Osteoblast (primary cell): Measurements from ENCODE around the gene STPG4. TPM values are rescaled to one million over a fixed set of nuclear protein-coding genes. Genes with fewer than 3 reads are reported as not detected.
"Not testable (repeated sequence)": the region's sequence is repeated elsewhere in the genome, so short reads cannot be mapped to it uniquely, and the experiment has no call there.

Source experiments
- DNase-seq: peaks from one replicate; pipeline ENCODE4 v3.0.0; 2011; ENCODE audit warnings: low spot score, mixed read lengths; ENCODE audit not compliant: insufficient read length; ENCODE audit errors: missing footprints
- H2AFZ ChIP-seq: 2 replicates; pipeline ENCODE4 v1.6.0; 2011; ENCODE audit warnings: mild to moderate bottlenecking, low read length
- H3K27ac ChIP-seq: 2 replicates; pipeline ENCODE4 v1.5.1; 2011; ENCODE audit warnings: mild to moderate bottlenecking, low read depth, low read length, moderate library complexity
- H3K27me3 ChIP-seq: 2 replicates; pipeline ENCODE4 v1.6.0; 2012; ENCODE audit warnings: mild to moderate bottlenecking, control low read depth, inconsistent platforms, low read length, moderate library complexity; ENCODE audit not compliant: insufficient read depth
- H3K36me3 ChIP-seq: 2 replicates; pipeline ENCODE4 v1.5.1; 2011; ENCODE audit warnings: mild to moderate bottlenecking, low read length, control low read depth, moderate library complexity; ENCODE audit not compliant: insufficient read depth
- H3K4me1 ChIP-seq: 2 replicates; pipeline ENCODE4 v1.5.1; 2011; ENCODE audit warnings: mild to moderate bottlenecking, low read length, control low read depth, moderate library complexity; ENCODE audit not compliant: insufficient read depth
- H3K4me2 ChIP-seq: 2 replicates; pipeline ENCODE4 v1.6.0; 2011; ENCODE audit warnings: mild to moderate bottlenecking, low read length; ENCODE audit not compliant: insufficient read depth
- H3K4me3 ChIP-seq: fragments of 200-600 bp; sonication (generic); 3 replicates; pipeline ENCODE4 v1.5.1; 2012; ENCODE audit warnings: mild to moderate bottlenecking, low read length, inconsistent platforms; ENCODE audit not compliant: insufficient read depth
- H3K79me2 ChIP-seq: 2 replicates; pipeline ENCODE4 v1.6.0; 2012; ENCODE audit warnings: mild to moderate bottlenecking, low read length, control low read depth, inconsistent platforms; ENCODE audit not compliant: insufficient read depth
- H3K9me3 ChIP-seq: 2 replicates; pipeline ENCODE4 v1.5.1; 2011; ENCODE audit warnings: low read depth, low read length, control low read depth
- H4K20me1 ChIP-seq: 2 replicates; pipeline ENCODE4 v1.6.0; 2012; ENCODE audit warnings: mild to moderate bottlenecking, low read length, control low read depth; ENCODE audit not compliant: insufficient read depth
- CTCF ChIP-seq: IDR thresholded peaks from 2 replicates; pipeline ENCODE4 v1.5.1; 2011; ENCODE audit warnings: mild to moderate bottlenecking, low read depth, low read length, moderate library complexity; ENCODE audit errors: extremely low read depth
- total RNA-seq: library from RNA; depleted of rRNA; stranded (reverse); fragments of >200 nt; gene quantifications from 2 replicates; pipeline ENCODE4 v1.2.3, GENCODE V29; 2012

STPG4 gene
- total RNA-seq, 1 donor, result 0.72 TPM

DNA sequence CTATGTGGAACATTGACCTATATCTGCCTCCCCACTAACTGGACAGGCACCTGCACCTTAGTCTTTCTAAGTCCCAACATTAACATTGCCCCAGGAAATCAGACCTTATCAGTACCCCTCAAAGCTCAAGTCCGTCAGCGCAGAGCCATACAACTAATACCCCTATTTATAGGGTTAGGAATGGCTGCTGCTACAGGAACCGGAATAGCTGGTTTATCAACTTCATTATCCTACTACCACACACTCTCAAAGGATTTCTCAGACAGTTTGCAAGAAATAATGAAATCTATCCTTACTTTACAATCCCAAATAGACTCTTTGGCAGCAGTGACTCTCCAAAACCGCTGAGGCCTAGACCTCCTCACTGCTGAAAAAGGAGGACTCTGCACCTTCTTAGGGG is 48.9 kb downstream of the STPG4 start:
- DNase-seq, H3K4me1 ChIP-seq, H3K27me3 ChIP-seq, H3K4me2 ChIP-seq, H3K27ac ChIP-seq, H3K36me3 ChIP-seq, H4K20me1 ChIP-seq, H3K79me2 ChIP-seq, H3K4me3 ChIP-seq, H2AFZ ChIP-seq, H3K9me3 ChIP-seq: not testable (repeated sequence)

DNA sequence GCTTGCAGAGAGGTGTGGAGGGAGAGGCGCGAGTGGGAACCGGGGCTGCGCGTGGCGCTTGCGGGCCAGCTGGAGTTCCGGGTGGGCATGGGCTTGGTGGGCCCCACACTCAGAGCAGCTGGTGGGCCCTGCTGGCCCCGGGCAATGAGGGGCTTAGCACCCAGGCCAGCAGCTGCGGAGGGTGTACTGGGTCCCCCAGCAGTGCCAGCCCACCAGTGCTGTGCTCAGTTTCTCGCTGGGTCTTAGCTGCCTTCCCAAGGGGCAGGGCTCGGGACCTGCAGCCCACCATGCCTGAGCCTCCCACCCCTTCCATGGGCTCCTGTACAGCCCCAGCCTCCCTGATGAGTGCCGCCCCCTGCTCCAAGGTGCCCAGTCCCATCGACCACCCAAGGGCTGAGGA is 55.4 kb downstream of the STPG4 start:
- not testable (repeated sequence) for H2AFZ ChIP-seq, H3K36me3 ChIP-seq, H3K4me2 ChIP-seq, H3K27me3 ChIP-seq, H3K4me3 ChIP-seq, H3K9me3 ChIP-seq, H3K27ac ChIP-seq, H4K20me1 ChIP-seq, DNase-seq, H3K4me1 ChIP-seq, H3K79me2 ChIP-seq

GRCh38 chr2:47098953-47099352 is 56.2 kb downstream of the STPG4 start:
- no peak overlapping the region for H3K4me3 ChIP-seq
- no peaks in the 10 kb centered on the region for H3K9me3 ChIP-seq
- no peaks in the 10 kb centered on the region for H4K20me1 ChIP-seq
- H3K27ac ChIP-seq, result no peak overlapping the region
- no peaks in the 10 kb centered on the region for H3K36me3 ChIP-seq
- no peaks in the 10 kb centered on the region for H3K27me3 ChIP-seq
- DNase-seq, result no peak
- no peak overlapping the region for H2AFZ ChIP-seq
- H3K4me2 ChIP-seq, result no peak overlapping the region
- no peaks in the 10 kb centered on the region for H3K79me2 ChIP-seq
- TF ChIP-seq CTCF, result no peak
- peaks cover 11% of the 10 kb centered on the region for H3K4me1 ChIP-seq

- peaks cover 20% of the 10 kb centered on the region for H3K4me1 ChIP-seq
- H3K36me3 ChIP-seq, result no peaks in the 10 kb centered on the region
- no peaks in the 10 kb centered on the region for H3K79me2 ChIP-seq
- H2AFZ ChIP-seq, result no peak overlapping the region
- no peak for TF ChIP-seq CTCF
- H3K9me3 ChIP-seq, result no peaks in the 10 kb centered on the region
- no peaks in the 10 kb centered on the region for H3K27me3 ChIP-seq
- H3K4me3 ChIP-seq, result no peak overlapping the region
- H4K20me1 ChIP-seq, result no peaks in the 10 kb centered on the region
- no peak for DNase-seq
- H3K27ac ChIP-seq, result no peak overlapping the region
- no peak overlapping the region for H3K4me2 ChIP-seq
Observed at GRCh38 chr2:47097563-47097962, 57.5 kb downstream of the STPG4 start.

DNA sequence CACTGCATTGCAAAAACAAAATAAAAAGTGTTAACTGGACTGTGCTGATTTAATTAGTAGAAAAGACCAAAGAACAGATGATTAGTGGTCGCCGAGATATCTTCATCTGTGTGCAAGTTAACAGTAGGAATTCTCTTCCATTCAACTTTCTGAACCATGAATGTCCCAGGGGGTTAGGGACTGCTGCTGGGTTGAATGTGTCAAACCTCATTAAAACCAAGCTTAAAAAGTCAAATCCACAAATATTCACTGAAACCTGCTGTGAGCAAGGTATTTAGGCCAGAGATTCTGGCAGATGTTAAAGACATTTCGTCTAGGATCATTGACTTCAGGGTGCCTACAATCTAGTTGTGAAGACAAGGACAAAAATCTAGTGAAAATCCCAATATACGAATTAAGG is 58.7 kb downstream of the STPG4 start:
- no peaks in the 10 kb centered on the region for H3K36me3 ChIP-seq
- DNase-seq, result peak; percentile 65
- H3K27ac ChIP-seq, result no peak overlapping the region
- no peaks in the 10 kb centered on the region for H3K27me3 ChIP-seq
- no peak overlapping the region for H3K4me2 ChIP-seq
- TF ChIP-seq CTCF, result no peak
- peaks cover 24% of the 10 kb centered on the region for H3K4me1 ChIP-seq
- no peaks in the 10 kb centered on the region for H3K79me2 ChIP-seq
- H3K4me3 ChIP-seq, result no peak overlapping the region
- no peaks in the 10 kb centered on the region for H4K20me1 ChIP-seq
- no peaks in the 10 kb centered on the region for H3K9me3 ChIP-seq
- H2AFZ ChIP-seq, result no peak overlapping the region
